ENCODE results near the gene HS3ST4. TPM values are rescaled to one million over a fixed set of nuclear protein-coding genes. Genes with fewer than 3 reads are reported as not detected.

Gene HS3ST4
- total RNA-seq, 1 experiment from 2014 or later: not detected

GRCh38 chr16:25817876-25818275, 126.1 kb downstream of the HS3ST4 start:
- no peak overlapping the region for H3K4me3 Mint-ChIP-seq (ENCODE audit: unreplicated experiment)
- intact Hi-C loops (cut with micrococcal nuclease): no loop called here
- ChIA-PET CTCF (interaction anchor here (0.6 kb wide), 1 partner anchor 641 kb away, joined by 3 read pairs; no protein-coding TSS in a partner anchor), POLR2A (no interaction called here)
- no peak for DNase-seq (ENCODE audit: unreplicated experiment)
- H3K36me3 Mint-ChIP-seq (ENCODE audit: insufficient read depth, unreplicated experiment): no peaks in the 10 kb centered on the region
- H3K27me3 Mint-ChIP-seq (ENCODE audit: insufficient read depth, unreplicated experiment): no peaks in the 10 kb centered on the region
- no TSS peak for BruUV-seq (replicated peaks)
- no peak overlapping the region for H3K27ac Mint-ChIP-seq (ENCODE audit: low read depth, unreplicated experiment)
- TF ChIP-seq, protein P1, sequence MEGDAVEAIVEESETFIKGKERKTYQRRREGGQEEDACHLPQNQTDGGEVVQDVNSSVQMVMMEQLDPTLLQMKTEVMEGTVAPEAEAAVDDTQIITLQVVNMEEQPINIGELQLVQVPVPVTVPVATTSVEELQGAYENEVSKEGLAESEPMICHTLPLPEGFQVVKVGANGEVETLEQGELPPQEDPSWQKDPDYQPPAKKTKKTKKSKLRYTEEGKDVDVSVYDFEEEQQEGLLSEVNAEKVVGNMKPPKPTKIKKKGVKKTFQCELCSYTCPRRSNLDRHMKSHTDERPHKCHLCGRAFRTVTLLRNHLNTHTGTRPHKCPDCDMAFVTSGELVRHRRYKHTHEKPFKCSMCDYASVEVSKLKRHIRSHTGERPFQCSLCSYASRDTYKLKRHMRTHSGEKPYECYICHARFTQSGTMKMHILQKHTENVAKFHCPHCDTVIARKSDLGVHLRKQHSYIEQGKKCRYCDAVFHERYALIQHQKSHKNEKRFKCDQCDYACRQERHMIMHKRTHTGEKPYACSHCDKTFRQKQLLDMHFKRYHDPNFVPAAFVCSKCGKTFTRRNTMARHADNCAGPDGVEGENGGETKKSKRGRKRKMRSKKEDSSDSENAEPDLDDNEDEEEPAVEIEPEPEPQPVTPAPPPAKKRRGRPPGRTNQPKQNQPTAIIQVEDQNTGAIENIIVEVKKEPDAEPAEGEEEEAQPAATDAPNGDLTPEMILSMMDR (IDR thresholded peaks at IDR 0.05; ENCODE audit: unreplicated experiment): no peak
- no peaks in the 10 kb centered on the region for H3K4me1 Mint-ChIP-seq (ENCODE audit: insufficient read depth, unreplicated experiment)
- peaks cover 38% of the 10 kb centered on the region for H3K9me3 Mint-ChIP-seq (ENCODE audit: unreplicated experiment)

- Mint-ChIP-seq H3K36me3 (ENCODE audit: insufficient read depth, unreplicated experiment) (peaks cover 6% of the 10 kb centered on the region), H3K27ac (ENCODE audit: low read depth, unreplicated experiment) (no peak overlapping the region), H3K4me1 (ENCODE audit: insufficient read depth, unreplicated experiment) (no peaks in the 10 kb centered on the region), H3K9me3 (ENCODE audit: unreplicated experiment) (peaks cover 30% of the 10 kb centered on the region), H3K27me3 (ENCODE audit: insufficient read depth, unreplicated experiment) (no peaks in the 10 kb centered on the region), H3K4me3 (ENCODE audit: unreplicated experiment) (no peak overlapping the region)
- POLR2A ChIA-PET: no interaction called here
- no peak for DNase-seq (ENCODE audit: unreplicated experiment)
- CTCF ChIA-PET: no interaction called here
- TF ChIP-seq, protein P1 (IDR thresholded peaks at IDR 0.05; ENCODE audit: unreplicated experiment): no peak
- BruUV-seq (replicated peaks): no TSS peak
- intact Hi-C loops (cut with micrococcal nuclease): no loop called here
Measured at GRCh38 chr16:25823891-25824290, 132.1 kb downstream of the HS3ST4 start.

GRCh38 chr16:25827709-25828108, 135.9 kb downstream of the HS3ST4 start:
- Mint-ChIP-seq H3K27ac (ENCODE audit: low read depth, unreplicated experiment) (no peak overlapping the region), H3K9me3 (ENCODE audit: unreplicated experiment) (peaks cover 40% of the 10 kb centered on the region), H3K4me1 (ENCODE audit: insufficient read depth, unreplicated experiment) (no peaks in the 10 kb centered on the region), H3K27me3 (ENCODE audit: insufficient read depth, unreplicated experiment) (no peaks in the 10 kb centered on the region), H3K4me3 (ENCODE audit: unreplicated experiment) (no peak overlapping the region), H3K36me3 (ENCODE audit: insufficient read depth, unreplicated experiment) (peaks cover 6% of the 10 kb centered on the region)
- ChIA-PET POLR2A (interaction anchor here (0.7 kb wide), 1 partner anchor 757 kb away, joined by 3 read pairs; no protein-coding TSS in a partner anchor), CTCF (interaction anchor here (0.5 to 1.4 kb wide), 4 partner anchors 10 to 1566 kb away, joined by 3 to 8 read pairs (median 4); no protein-coding TSS in a partner anchor)
- DNase-seq (ENCODE audit: unreplicated experiment): no peak
- intact Hi-C loops (cut with micrococcal nuclease): no loop called here
- BruUV-seq (replicated peaks): no TSS peak
- TF ChIP-seq, protein P1 (IDR thresholded peaks at IDR 0.05; ENCODE audit: unreplicated experiment): no peak

DNA sequence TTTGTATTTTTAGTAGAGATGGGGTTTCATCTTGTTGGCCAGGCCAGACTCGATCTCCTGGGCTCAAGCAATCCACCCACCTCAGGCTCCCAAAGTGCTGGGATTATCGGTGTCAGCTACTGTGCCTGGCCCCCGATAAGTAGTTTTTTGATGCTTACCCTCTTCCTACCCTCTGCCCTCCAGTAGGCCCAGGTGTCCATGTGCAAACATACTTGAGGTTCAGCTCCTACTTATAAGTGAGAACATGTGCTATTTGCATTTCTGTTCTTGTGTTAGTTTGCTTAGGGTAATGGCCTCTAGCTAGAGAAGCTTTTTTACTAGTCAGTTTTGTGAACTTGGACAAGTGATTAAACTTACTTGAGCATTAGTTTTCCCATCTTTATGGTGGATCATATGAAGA, 136.8 kb downstream of the HS3ST4 start:
- H3K36me3 Mint-ChIP-seq (ENCODE audit: insufficient read depth, unreplicated experiment): peaks cover 6% of the 10 kb centered on the region
- no peak for DNase-seq (ENCODE audit: unreplicated experiment)
- TF ChIP-seq, protein P1 (IDR thresholded peaks at IDR 0.05; ENCODE audit: unreplicated experiment): no peak
- H3K27ac Mint-ChIP-seq (ENCODE audit: low read depth, unreplicated experiment): no peak overlapping the region
- H3K27me3 Mint-ChIP-seq (ENCODE audit: insufficient read depth, unreplicated experiment): no peaks in the 10 kb centered on the region
- CTCF ChIA-PET: interaction anchor here (1.0 to 1.4 kb wide), 2 partner anchors 9 to 11 kb away, joined by 3 to 5 read pairs; no protein-coding TSS in a partner anchor
- POLR2A ChIA-PET: no interaction called here
- peaks cover 40% of the 10 kb centered on the region for H3K9me3 Mint-ChIP-seq (ENCODE audit: unreplicated experiment)
- BruUV-seq (replicated peaks): no TSS peak
- no peak overlapping the region for H3K4me3 Mint-ChIP-seq (ENCODE audit: unreplicated experiment)
- intact Hi-C loops (cut with micrococcal nuclease): no loop called here
- no peaks in the 10 kb centered on the region for H3K4me1 Mint-ChIP-seq (ENCODE audit: insufficient read depth, unreplicated experiment)
